Measurements from ENCODE around the gene DNPEP.
"Not testable (repeated sequence)": the region's sequence is repeated elsewhere in the genome, so short reads cannot be mapped to it uniquely, and the experiment has no call there.

DNPEP gene

DNA sequence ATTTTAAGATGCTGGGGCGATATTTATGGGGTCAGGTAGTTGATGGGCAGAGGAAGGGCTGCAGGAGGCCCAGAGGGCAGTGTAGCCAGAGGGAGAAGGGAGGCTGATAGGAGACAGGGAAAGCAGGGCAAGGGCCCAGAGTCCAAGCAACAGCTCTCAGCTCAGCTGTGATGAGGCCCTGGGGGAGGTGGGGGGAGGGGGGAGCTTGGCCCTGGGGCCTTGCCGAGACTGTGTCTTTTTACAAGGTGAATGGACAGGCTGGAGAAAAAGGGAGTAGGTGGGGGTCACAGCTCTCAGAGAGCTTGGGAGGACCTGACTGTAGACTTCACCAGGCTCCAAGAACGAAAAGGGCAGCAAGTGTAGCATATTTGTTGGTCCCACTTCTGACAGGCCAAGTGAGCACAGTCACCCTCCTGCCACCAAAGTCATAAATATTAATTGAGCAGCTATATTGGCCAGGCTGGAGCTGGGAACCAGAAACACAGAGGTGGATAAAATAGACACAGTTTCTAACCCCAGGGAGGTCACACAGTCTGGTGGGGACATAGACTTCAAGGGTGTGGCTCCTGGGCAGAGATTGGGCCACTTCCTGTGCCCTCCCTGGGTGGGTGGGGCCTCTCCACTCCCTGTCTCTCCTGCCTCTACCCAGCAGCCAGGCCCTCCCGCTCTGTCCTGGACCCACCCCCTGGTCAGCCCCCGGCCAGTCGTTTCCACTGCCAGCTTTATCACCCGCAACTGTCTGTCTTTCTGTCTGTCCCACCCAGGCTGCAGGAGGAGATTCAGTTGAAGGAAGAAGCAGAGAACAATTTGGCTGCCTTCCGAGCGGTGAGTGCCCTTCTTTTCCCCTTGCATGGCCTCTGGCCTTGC lies 31.9 kb upstream of the DNPEP start:
- DNase-seq (ENCODE audit: low read depth in 2 of 2) = no peak

DNA sequence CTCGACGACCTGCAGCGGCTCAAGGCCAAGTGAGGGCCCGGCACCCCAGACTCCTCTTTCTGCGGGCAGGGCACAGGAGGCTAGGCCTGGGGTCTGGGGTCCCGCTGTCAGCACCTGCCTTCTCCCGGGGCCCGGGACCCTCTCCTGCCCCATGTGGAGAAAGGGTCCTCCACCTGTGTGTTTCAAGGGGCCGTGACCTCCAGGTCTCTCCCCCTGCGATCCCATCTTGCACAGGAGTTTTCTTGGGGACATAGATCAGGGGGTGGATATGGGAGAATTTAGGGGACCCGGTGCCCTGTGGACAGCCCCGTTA lies 31.3 kb upstream of the DNPEP start:
- DNase-seq (ENCODE audit: low read depth in 2 of 2) = no peak

DNA sequence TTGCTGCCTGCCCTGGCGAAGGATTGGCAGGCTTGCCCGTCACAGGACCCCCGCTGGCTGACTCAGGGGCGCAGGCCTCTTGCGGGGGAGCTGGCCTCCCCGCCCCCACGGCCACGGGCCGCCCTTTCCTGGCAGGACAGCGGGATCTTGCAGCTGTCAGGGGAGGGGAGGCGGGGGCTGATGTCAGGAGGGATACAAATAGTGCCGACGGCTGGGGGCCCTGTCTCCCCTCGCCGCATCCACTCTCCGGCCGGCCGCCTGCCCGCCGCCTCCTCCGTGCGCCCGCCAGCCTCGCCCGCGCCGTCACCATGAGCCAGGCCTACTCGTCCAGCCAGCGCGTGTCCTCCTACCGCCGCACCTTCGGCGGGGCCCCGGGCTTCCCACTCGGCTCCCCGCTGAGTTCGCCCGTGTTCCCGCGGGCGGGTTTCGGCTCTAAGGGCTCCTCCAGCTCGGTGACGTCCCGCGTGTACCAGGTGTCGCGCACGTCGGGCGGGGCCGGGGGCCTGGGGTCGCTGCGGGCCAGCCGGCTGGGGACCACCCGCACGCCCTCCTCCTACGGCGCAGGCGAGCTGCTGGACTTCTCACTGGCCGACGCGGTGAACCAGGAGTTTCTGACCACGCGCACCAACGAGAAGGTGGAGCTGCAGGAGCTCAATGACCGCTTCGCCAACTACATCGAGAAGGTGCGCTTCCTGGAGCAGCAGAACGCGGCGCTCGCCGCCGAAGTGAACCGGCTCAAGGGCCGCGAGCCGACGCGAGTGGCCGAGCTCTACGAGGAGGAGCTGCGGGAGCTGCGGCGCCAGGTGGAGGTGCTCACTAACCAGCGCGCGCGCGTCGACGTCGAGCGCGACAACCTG lies 30.7 kb upstream of the DNPEP start, which contains the start of gene DES:
Gene DES (plus strand): TSS at position 223 of the 857 bp plus-strand sequence. CDS start 86 bp downstream, at position 309.
- DNase-seq (ENCODE audit: low read depth in 2 of 2) = no peak

DNA sequence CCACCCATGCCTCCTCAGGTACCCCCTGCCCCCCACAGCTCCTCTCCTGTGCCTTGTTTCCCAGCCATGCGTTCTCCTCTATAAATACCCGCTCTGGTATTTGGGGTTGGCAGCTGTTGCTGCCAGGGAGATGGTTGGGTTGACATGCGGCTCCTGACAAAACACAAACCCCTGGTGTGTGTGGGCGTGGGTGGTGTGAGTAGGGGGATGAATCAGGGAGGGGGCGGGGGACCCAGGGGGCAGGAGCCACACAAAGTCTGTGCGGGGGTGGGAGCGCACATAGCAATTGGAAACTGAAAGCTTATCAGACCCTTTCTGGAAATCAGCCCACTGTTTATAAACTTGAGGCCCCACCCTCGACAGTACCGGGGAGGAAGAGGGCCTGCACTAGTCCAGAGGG lies 29.7 kb upstream of the DNPEP start:
- DNase-seq (ENCODE audit: low read depth in 2 of 2) = peak in 1 of 2 donors; percentile 36

DNA sequence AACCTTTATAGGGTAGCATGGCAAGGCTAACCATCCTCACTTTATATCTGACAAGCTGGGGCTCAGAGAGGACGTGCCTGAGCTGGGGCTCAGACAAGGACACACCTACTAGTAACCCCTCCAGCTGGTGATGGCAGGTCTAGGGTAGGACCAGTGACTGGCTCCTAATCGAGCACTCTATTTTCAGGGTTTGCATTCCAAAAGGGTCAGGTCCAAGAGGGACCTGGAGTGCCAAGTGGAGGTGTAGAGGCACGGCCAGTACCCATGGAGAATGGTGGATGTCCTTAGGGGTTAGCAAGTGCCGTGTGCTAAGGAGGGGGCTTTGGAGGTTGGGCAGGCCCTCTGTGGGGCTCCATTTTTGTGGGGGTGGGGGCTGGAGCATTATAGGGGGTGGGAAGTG lies 29.2 kb upstream of the DNPEP start:
- no peak for DNase-seq (ENCODE audit: low read depth in 2 of 2)

DNA sequence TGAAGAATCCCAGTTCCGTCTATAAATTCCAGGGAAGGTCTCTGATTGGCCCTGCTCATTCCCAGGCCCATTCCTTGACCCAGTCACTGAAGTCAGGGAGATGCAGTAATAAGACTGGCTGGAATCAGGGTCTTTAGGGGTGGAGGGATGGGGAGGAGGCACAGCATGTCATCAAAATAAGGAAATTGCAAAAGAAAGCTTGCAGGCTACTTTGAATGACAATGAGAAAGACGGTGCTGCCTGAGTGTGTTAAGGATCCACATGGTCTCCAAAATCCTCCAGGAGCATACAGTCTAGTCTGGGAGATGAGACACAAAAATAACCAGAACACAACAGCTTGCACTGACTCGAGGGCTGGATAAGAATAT lies 28.5 kb upstream of the DNPEP start:
- no peak for DNase-seq (ENCODE audit: low read depth in 2 of 2)

DNA sequence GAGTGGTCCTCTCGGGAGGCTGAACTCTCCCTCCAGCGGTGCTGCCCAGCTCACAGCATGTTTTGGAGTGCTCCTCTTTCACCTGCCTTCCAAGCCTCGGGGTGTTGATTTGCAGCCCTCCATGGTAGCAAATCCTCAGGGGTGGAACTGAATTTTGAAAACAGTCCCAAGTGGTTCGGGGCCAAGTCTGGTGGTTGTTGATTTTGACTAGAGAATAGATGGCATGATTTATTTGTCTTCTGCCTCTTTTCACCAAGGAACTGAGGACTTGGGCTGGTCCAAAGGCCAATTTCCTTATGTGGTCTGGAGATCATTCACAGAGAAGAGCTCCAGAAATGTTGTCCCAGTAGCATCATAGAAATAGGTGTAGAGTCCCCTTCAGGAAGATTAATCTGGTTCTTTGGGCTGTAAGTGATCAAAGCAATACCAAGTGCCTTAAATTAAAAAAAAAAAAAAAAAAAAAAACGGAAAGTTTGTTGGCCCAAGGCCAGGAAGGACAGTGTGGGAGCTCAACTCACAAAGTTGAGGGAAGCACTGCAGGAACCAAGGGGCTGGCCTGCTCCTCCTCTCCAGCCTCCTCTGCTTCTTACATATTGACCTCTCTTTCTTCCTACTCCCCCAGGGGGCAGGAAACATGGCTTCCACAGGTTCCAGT lies 28.0 kb upstream of the DNPEP start:
- no peak for DNase-seq (ENCODE audit: low read depth in 2 of 2)

DNA sequence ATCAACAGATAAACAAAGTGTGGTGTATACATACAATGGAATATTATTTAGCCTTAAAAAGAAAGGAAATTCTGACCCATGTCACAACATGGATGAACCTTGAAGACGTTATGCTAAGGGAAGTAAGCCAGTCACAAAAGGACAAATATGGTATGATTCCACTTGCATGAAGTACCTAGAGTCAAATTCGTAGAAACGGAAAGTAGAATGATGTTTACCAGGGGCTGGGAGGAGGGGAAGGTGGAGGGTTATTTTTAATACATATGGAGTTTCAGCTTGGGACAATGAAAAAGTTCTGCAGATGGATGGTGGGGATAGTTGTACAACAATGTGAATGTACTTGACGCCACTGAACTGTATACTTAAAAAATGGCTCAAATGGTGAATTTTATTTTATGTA lies 27.1 kb upstream of the DNPEP start:
- DNase-seq (ENCODE audit: low read depth in 2 of 2) = no peak

DNA sequence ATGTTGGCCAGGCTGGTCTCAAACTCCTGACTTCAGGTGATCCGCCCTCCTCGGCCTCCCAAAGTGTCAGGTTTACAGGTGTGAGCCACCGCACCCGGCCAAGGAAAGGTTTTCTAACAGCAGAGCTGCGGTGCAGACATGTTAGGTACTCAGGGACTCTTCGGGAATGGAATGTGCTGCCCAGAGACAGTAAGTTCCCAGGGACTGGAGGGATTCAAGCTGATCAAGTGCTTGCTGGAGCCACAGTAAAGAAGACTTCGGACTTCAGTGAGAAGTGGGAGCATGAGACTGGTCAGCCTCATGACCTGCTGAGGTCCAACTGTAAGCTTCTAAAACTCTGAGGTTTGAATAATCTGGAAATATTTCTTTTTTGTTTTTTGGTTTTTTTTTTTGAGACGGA lies 22.7 kb upstream of the DNPEP start:
- no peak for DNase-seq (ENCODE audit: low read depth in 2 of 2)

DNA sequence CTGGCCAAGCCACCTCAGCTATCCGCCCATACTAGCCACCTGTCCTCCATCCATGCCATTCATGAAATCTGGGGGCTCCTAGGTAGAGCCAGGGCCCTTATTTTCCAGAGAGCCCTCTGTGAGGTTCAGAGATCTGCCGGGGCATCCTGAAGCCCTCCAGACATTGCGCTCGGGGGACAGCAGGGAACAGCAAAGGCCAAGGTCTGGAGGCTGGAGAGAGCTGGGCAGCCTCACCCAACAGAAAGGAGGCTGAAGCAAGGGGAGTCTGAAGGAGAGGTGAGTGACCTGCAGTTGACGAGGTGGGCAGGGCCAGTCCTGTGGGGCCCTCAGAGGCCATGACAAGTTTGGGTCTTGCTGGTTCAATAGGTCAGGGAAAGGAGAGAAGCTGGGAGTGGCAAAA lies 21.9 kb upstream of the DNPEP start:
- DNase-seq (ENCODE audit: low read depth in 2 of 2) = no peak

DNA sequence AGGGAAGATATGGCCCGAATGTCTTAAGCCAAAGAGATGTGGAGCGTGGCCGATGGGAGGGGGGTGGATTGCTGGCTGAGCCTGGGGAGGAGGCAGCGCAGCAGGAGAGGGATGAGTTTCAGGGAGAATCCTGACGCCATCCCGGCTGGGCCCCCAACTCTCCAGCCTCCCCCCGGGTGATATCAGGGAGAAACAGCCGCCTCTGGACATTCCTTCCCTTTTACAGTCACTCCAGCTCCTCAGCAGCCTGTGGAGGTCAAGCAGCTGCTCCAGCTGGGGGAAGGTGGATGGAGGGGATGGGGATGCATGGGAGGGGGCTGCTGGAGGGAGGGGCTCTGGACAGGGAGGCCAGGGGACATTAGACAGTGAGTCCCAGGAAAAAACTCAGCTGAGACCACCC lies 20.9 kb upstream of the DNPEP start:
- DNase-seq (ENCODE audit: low read depth in 2 of 2) = no peak

DNA sequence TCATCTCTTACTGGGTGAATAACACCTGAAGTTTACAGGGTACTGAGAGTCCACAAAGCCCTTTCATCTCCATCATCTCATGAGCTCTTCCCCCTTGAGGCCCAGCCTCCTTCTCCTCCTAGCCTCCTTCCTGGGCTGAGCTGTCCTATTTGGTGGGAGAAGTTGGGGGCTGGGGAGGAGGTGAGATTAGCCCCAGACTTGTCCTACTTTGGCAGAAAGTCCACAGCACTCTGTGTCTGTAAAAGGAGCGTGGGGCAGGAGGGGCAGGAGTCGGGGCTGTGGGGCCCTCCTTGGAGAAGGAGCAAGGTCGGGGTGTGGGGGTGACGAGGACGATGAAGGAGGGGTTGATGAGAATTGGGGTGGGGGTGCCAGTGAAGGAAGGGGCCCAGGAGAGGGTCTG lies 20.5 kb upstream of the DNPEP start:
- DNase-seq (ENCODE audit: low read depth in 2 of 2) = no peak

DNA sequence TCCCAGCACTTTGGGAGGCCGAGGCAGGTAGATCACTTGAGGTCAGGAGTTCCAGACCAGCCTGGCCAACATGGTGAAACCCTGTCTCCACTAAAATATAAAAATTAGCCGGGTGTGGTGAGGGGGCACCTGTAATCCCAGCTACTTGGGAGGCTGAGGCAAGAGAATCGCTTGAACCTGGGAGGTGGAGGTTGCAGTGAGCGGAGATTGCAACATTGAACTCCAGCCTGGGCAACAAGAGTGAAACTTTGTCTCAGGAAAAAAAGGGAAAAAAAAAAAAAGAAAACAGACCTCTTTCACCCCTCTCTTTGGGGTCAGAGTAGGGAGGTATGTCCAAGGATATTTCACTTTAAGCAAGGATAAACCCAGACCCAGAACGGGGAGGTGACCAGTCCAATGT lies 19.6 kb upstream of the DNPEP start:
- not testable (repeated sequence) for DNase-seq (ENCODE audit: low read depth in 2 of 2)

DNA sequence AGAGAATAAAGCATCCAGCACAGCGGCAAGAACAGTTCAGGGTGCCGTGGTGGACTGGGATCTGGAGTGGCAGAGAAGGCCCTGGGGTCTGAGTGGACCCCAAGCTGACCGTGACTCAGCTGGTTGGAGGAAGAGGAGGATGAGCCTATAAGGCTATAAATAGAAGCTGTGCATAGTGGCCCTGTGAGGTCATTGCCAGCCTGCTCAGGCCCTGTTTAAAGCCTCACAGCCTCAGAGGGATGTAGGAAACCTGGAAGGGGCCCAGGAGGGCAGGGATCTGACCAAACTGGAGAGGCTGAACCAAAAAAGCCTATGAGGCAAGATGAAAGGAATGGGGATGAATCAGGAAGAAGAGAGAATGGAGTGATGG lies 19.1 kb upstream of the DNPEP start:
- DNase-seq (ENCODE audit: low read depth in 2 of 2) = no peak

DNA sequence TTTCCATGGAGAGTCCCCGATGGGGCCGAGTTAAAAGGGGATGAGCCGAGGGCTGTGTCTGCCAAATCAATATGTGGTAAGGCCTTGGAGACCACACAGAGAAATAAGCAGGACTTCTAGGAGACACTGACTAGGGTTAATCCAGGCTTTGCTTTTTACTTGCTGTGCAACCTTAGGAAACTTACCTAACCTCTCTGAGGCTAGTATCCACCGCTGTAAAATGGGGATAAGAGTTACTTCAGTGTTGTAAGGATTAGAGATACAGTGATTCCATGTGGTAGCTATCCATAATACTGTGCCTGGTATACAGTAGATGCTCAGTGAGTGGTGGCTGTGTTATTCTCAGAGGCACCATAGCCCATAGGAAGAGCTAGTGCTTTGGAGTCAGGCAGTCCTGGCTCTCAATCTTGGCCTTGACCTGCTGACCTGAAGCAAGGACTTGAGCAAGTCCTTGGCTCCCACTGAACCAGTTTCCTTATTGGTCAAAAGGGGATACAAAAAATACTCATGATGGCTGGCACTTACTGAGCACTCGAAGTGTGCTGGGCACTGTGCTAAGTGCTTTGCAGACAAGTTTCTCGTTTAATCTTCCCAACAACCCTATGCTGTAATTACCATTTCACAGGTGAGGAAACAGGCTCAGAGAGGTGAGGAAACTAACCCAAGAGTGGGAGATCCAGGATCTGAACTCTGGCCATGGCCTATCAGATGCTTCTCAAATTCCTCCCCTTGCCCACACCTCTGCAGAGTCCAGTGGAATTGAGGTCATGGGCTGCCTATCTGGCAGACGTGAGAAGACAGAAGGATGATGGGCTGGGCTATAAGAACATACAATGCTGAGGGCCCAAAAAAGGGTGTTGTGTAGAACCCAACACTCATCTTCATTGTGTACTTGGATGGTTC lies 18.5 kb upstream of the DNPEP start:
- DNase-seq (ENCODE audit: low read depth in 2 of 2) = no peak

DNA sequence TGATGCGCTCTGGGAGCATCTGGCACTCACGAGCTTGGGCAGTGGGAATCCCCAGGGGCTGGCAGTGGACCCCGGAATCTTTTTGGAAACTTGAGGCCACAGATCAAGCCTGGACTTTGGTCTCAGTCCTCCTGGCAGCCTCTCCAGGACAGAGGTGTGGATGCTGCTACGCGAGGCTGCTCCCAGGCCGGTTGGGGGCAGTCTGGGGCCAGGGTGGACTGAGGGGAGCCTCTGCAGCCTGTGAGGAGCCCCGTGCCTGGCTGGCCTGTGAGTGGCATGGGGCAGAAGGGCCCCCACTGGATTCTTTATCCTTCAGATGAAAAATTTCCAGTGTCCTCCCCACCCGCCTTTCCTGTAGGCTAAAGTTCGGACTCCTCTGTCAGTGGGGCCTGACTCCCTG lies 17.7 kb upstream of the DNPEP start:
- DNase-seq (ENCODE audit: low read depth in 2 of 2) = no peak

DNA sequence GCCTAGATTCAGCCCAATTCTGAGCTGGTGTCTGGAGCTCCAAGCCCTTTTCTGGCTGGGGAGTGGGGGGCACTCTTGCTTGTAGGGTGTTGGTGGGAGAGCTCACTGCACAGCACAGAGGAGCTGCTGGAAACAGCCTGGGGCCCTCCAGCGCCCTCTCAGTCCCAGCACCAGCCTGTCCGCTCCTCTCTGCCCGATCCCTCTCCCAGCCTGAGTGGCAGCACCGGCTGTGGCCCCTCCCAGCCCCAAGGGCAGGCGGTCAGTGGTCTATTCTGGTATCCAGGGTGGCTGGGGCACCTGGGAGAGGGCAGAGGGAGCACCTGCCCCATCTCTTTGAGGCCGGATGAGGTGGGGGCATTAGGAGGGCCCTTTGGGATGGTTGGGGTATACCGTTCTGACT lies 17.2 kb upstream of the DNPEP start:
- DNase-seq (ENCODE audit: low read depth in 2 of 2) = no peak

DNA sequence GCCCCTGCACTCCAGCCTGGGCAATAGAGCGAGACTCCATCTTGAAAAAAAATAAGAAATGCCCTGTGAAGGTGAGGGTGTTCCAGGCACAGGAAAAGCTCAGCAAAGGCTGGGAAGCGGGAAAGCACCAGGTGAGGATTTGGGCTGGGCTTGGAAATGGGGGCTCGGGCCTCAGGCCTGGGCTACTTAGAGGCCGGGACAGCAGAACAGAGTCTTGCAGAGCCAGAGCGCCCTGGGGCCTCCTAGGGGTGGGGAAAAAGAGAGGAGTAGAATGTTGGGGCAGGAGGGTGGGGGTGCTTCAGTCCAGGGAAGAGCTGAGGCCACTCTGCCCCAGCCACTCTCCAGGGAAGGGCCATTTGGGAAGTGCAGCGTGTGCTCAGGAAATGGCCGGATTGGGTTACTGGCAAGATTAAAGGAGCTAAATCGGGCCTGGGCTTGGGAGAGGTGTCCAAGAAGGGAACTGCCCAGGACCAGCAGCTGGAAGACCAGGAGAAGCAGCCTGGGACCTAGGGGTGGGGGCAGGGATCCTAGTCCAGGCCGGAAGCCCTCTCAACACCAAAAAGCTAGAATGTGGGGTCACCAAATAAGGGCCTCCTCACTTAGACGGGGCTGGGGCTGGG lies 16.7 kb upstream of the DNPEP start:
- DNase-seq (ENCODE audit: low read depth in 2 of 2) = no peak

DNA sequence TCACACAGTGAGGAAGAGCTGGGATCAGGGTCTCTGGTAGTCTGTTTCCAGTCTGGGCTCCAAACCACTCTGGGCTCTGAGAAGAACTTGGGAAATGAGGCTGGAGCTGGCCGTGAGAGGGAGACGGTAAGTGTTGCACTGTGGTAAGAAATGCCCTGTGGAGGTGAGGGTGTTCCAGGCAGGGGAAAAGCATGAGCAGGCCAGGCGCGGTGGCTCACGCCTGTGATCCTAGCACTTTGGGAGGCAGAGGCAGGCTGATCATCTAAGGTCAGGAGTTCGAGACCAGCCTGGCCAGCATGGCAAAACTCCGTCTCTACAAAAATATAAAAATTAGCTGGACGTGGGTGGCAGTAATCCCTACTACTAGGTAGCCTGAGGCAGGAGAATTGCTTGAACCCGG lies 16.1 kb upstream of the DNPEP start:
- no peak for DNase-seq (ENCODE audit: low read depth in 2 of 2)

DNA sequence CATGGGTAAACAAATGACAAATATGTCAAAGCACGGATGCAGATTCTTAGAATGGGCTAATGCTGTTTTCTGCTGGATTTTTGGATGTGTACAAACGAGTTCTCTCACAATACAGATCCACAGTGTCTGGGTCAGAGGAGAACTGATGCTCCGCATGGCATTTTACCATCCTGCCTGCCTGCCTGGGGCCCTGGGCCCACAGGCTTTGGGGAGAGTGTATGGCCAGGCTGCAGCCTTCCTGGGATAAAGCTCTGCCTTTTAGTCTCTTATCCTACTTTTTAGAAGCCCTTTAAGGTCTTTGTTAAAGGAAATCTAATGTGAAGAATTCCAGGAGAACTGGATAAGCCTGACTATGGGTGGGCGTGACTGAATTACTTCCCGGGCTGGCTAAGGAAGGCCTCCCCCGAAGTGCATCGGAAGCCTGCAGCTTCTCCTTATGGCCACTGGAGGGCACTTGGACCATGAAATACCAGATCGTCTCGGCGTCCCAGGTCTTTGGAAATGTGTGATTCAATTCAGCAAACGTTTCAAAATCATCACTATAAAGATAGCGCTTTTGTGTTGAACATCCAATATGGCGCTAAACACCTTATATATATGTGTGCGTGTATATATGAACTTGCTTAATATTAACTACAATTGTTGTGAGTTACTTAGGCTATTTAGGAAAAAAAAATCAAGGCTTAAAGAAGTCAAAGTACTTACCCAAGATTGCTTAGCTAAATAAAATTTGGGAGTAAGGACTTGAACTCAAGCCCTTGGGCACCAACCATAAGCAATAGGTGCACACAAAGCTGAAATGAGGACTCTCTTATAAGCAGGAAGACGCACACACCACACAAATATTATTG lies 15.2 kb upstream of the DNPEP start:
- DNase-seq (ENCODE audit: low read depth in 2 of 2) = peak; percentile 19 to 44

Measured in stimulated activated CD4-positive, alpha-beta T cell treated with anti-CD3 and anti-CD28 coated beads, Interleukin-1b, Interleukin-23, amount 100 ng/mL, for 4 hours (primary cell).